GM12892 (cell line): ENCODE data around the gene ERGIC1.

Source experiments
- POLR2A ChIP-seq: IDR thresholded peaks from 2 replicates; pipeline ENCODE4 v1.6.1; 2011; ENCODE audit warnings: low read depth, low read length, control low read depth
- TAF1 ChIP-seq: IDR thresholded peaks from 2 replicates; pipeline ENCODE4 v1.6.1; 2011; ENCODE audit warnings: low read depth, mild to moderate bottlenecking, control low read depth, low read length, borderline replicate concordance

DNA sequence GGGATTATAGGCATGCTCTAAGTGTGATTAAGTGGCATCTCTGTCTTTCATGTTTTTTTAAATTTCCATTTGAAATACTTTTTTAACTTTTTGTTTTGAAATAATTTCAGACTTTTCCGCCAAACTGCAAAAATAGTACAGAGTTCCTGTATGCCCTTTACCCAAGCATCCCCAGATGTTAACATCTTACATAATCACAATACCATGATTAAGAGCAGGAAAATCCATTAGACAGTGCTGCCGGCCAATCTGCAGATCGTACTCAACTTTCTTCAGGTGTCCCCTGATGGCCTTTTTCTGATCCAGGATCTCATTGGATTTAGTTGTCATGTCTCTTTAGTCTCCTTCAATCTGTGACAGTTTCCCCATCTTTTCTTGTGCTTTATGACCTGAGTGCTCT, 49.0 kb downstream of the ERGIC1 start:
- TF ChIP-seq TAF1 (no peak), POLR2A (no peak)
